Common myeloid progenitor, CD34-positive (primary cell): ENCODE measurements around the gene SERGEF.

Experiments used
- CTCF ChIA-PET: fragments of 350-600 bp; sonication (Branson Sonifier 250); formaldehyde crosslinking; loops from one replicate; lab custom pipeline; 2021; ENCODE audit warnings: antibody characterized with exemption; lab: Charles Lee
- POLR2A ChIA-PET: fragments of 350-600 bp; sonication (Branson Sonifier 250); formaldehyde crosslinking; loops from one replicate; lab custom pipeline; 2021; ENCODE audit warnings: antibody characterized with exemption; lab: Charles Lee
- DNase-seq, 3 donors: peaks; one replicate each; pipeline versions ENCODE4 v3.0.0 to v3.0.0-alpha.2; 2013
- H3K27ac ChIP-seq, 2 experiments: 1 replicate in 1 of 2; 2 replicates in 1 of 2; pipeline ENCODE4 v1.7.0; 2013; ENCODE audit warnings: inconsistent platforms in 2 of 2, low read length in 2 of 2, mild to moderate bottlenecking in 2 of 2, low read depth in 1 of 2, moderate library complexity in 1 of 2; ENCODE audit not compliant: severe bottlenecking in 2 of 2, insufficient read depth in 1 of 2, poor library complexity in 1 of 2
- H3K27me3 ChIP-seq, 5 experiments: replicated peaks in 2 of 5; 1 replicate in 3 of 5; 2 replicates in 2 of 5; pipeline versions ENCODE4 v1.6.1 to v1.7.0; 2013; ENCODE audit warnings: low read length in 4 of 5, mild to moderate bottlenecking in 2 of 5, moderate library complexity in 2 of 5, inconsistent platforms in 1 of 5; ENCODE audit not compliant: insufficient read depth in 5 of 5, control insufficient read depth in 4 of 5
- H3K36me3 ChIP-seq, 4 experiments: 1 replicate in 2 of 4; 2 replicates in 2 of 4; pipeline versions ENCODE4 v1.6.1 to v1.7.0; 2013; ENCODE audit warnings: low read length in 3 of 4, control low read depth in 1 of 4, mild to moderate bottlenecking in 1 of 4; ENCODE audit not compliant: control insufficient read depth in 4 of 4, insufficient read depth in 4 of 4
- H3K4me1 ChIP-seq, 4 experiments: 1 replicate in 3 of 4; 2 replicates in 1 of 4; pipeline versions ENCODE4 v1.6.1 to v1.7.1; 2013; ENCODE audit warnings: low read length in 3 of 4, mild to moderate bottlenecking in 3 of 4, control low read depth in 1 of 4, inconsistent platforms in 1 of 4, moderate library complexity in 1 of 4; ENCODE audit not compliant: control insufficient read depth in 4 of 4, insufficient read depth in 4 of 4; ENCODE audit errors: control extremely low read depth in 1 of 4
- H3K4me3 ChIP-seq, 7 experiments: 1 replicate in 4 of 7; 2 replicates in 3 of 7; pipeline versions ENCODE4 v1.5.1 to v1.7.0; 2013; ENCODE audit warnings: mild to moderate bottlenecking in 7 of 7, low read length in 6 of 7, moderate library complexity in 6 of 7, inconsistent platforms in 2 of 7, low read depth in 2 of 7, control low read depth in 1 of 7; ENCODE audit not compliant: insufficient read depth in 4 of 7, control insufficient read depth in 1 of 7; ENCODE audit errors: extremely low read depth in 1 of 7
- H3K9me3 ChIP-seq, 5 experiments: 1 replicate in 4 of 5; 2 replicates in 1 of 5; pipeline versions ENCODE4 v1.6.1 to v1.7.1; 2013; ENCODE audit warnings: low read length in 4 of 5, mild to moderate bottlenecking in 2 of 5, inconsistent platforms in 1 of 5, low read depth in 1 of 5, moderate library complexity in 1 of 5; ENCODE audit not compliant: control insufficient read depth in 4 of 5, insufficient read depth in 2 of 5; ENCODE audit errors: control extremely low read depth in 1 of 5
- WGBS: methylation state at CpG from one replicate; pipeline ENCODE4 v1.1.5; 2013; ENCODE audit not compliant: insufficient coverage; 5-methylcytosine and 5-hydroxymethylcytosine counted together

The SERGEF gene

DNA sequence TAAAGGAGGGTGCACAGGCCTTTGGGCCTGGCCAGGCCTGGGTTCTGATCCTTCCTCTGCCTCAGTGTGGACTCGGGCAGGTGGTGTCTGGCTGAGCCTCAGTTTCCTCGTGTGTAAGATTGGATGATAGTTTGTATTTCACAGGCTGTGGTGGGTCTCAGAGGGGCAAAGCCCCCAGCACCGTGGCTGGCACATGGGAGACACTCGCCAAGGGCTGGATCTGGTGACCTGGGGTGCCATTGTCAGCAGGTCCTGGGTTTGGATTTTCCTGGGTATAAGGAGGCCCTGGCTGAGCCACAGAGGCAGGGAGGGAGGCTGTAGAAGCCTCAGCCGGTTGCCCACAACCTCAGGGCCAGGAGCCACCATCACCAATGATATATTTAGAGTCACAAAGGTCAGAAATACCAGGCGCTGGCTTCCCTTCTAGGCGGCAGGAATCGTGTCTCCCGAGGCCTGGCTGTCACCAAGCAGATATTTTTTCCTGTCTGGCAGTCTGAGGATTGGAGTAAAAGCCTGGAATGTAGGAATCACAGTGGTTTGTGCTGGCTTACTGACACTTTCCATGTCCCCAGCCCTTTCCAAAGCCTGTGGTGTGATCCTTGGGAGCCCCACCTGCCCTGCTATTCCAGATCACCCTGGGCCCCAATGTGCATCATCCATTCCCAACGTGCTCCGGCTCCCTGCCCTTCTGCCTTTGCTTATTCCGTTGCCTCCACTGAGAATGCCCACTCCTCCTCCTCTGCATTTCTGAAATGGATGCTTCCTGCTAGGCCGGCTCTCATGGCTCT, 262.6 kb downstream of the SERGEF start:
- CTCF ChIA-PET, result no interaction called here
- DNase-seq, result no peak
- Histone ChIP-seq H3K9me3 (no peaks in the 10 kb centered on the region), H3K27ac (no peak overlapping the region), H3K4me3 (no peak overlapping the region), H3K36me3 (no peaks in the 10 kb centered on the region), H3K4me1 (no peaks in the 10 kb centered on the region), H3K27me3 (peaks cover 0 to 30% (median 2%) of the 10 kb centered on the region in 5 experiments)
- POLR2A ChIA-PET, result no interaction called here
- 72% methylated on average over 9 of the region's 13 CpGs for WGBS

GRCh38 chr11:17748761-17749721, 263.8 kb downstream of the SERGEF start:
- Histone ChIP-seq H3K4me3 (no peak overlapping the region), H3K4me1 (no peaks in the 10 kb centered on the region), H3K27me3 (peaks cover 0 to 33% (median 2%) of the 10 kb centered on the region in 5 experiments), H3K27ac (no peak overlapping the region), H3K9me3 (no peaks in the 10 kb centered on the region), H3K36me3 (no peaks in the 10 kb centered on the region)
- WGBS, result 85% methylated on average over 13 of the region's 19 CpGs
- CTCF ChIA-PET, result no interaction called here
- POLR2A ChIA-PET, result no interaction called here
- DNase-seq, result no peak

- no peak overlapping the region for H3K27ac ChIP-seq
- peaks cover 0 to 37% (median 2%) of the 10 kb centered on the region in 5 experiments for H3K27me3 ChIP-seq
- 88% methylated on average over 8 of the region's 8 CpGs for WGBS
- no peaks in the 10 kb centered on the region for H3K4me1 ChIP-seq
- ChIA-PET CTCF (no interaction called here), POLR2A (no interaction called here)
- H3K4me3 ChIP-seq, result no peak overlapping the region
- no peak for DNase-seq
- H3K36me3 ChIP-seq, result no peaks in the 10 kb centered on the region
- H3K9me3 ChIP-seq, result no peaks in the 10 kb centered on the region
Measured at GRCh38 chr11:17748044-17748443, 264.8 kb downstream of the SERGEF start.

- no peak overlapping the region for H3K27ac ChIP-seq
- H3K4me1 ChIP-seq, result no peaks in the 10 kb centered on the region
- ChIA-PET CTCF (no interaction called here), POLR2A (no interaction called here)
- H3K4me3 ChIP-seq, result no peak overlapping the region
- H3K36me3 ChIP-seq, result no peaks in the 10 kb centered on the region
- peaks cover 0 to 30% (median 5%) of the 10 kb centered on the region in 5 experiments for H3K27me3 ChIP-seq
- no peaks in the 10 kb centered on the region for H3K9me3 ChIP-seq
- no peak for DNase-seq
- WGBS, result 85% methylated on average over 17 of the region's 19 CpGs
Measured at GRCh38 chr11:17747131-17747955, 265.5 kb downstream of the SERGEF start.

DNA sequence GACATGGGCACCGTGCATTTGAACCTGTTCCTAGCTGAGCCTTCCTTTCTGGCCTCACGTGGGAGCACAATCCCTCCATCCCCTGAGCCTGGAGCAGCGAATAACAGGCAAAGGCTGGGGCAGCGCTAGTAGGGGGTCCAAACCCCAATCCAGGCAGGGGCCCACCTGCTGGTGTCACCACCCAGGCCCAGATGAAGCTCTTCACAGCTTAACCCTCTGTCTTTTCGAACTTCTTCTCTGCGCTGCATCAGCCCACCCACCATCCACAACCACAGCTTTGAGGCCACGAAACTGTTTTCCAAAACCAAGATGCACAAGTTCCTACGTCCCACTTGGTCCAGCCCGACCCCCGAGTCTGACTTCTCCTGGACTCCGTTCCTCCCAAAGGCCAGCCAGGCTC, 266.8 kb downstream of the SERGEF start:
- H3K27ac ChIP-seq, result no peak overlapping the region
- no peaks in the 10 kb centered on the region for H3K4me1 ChIP-seq
- H3K36me3 ChIP-seq, result no peaks in the 10 kb centered on the region
- ChIA-PET POLR2A (no interaction called here), CTCF (no interaction called here)
- H3K4me3 ChIP-seq, result no peak overlapping the region
- no peaks in the 10 kb centered on the region for H3K9me3 ChIP-seq
- peaks cover 0 to 27% (median 5%) of the 10 kb centered on the region in 5 experiments for H3K27me3 ChIP-seq
- WGBS, result 91% methylated on average over 10 of the region's 11 CpGs
- no peak for DNase-seq

DNA sequence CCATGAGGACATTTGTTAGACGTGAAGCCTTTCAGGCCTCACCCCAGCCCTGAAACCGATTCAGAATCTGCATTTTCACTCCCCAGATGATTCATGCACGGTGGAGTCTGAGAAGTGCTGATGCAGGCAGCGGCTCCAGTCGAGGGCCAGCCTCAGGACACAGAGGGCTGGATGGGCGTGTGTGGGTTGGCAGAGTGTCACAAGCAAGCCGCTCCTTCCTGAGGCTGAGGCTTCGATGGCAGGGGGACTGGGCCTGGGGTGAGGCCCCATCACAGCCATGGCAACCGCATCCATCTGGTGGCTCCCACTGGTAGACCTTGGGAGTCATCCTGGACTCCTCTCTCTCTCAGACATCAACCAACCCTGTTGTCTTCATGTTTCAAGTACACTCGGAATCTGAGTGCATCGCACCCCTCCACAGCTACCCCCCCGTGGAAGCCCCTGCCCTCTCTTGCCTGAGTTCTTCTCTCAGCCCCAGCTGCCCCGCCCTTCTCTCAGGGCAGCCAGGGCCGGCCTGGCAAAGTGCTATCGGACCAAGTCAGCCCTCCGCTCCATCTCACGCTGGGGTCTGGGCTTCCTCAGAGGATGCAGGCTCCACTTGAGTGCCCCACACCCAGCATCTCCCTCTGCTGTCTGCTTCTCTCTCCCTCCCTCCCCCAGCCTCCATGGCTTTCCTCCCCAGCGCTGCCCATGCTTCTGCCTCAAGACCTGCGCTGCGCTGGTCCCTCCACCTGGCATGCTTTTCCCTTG, 267.6 kb downstream of the SERGEF start:
- ChIA-PET POLR2A (no interaction called here), CTCF (interaction anchor here (1.2 kb wide), 1 partner anchor 14 kb away, joined by 3 read pairs; no protein-coding TSS in a partner anchor)
- Histone ChIP-seq H3K4me3 (no peak overlapping the region), H3K36me3 (no peaks in the 10 kb centered on the region), H3K9me3 (no peaks in the 10 kb centered on the region), H3K4me1 (no peaks in the 10 kb centered on the region), H3K27ac (no peak overlapping the region), H3K27me3 (peaks cover 0 to 34% (median 7%) of the 10 kb centered on the region in 5 experiments)
- WGBS, result 90% methylated on average over 16 of the region's 20 CpGs
- DNase-seq, result no peak
